ENCODE results near the gene PLCH1.

Gene PLCH1

GRCh38 chr3:155595371-155595770, 149.5 kb downstream of the PLCH1 start:
- Histone ChIP-seq H3K4me3 (ENCODE audit: low read length) (no peak overlapping the region), H3K27me3 (ENCODE audit: insufficient read depth, low read length) (no peaks in the 10 kb centered on the region), H3K36me3 (ENCODE audit: insufficient read depth, low read depth, low read length) (peaks cover 15% of the 10 kb centered on the region; the same call in 1 of the 2 replicates), H3K4me1 (ENCODE audit: insufficient read depth, low read length) (no peaks in the 10 kb centered on the region), H3K9me3 (ENCODE audit: insufficient read depth, low read depth, low read length) (no peaks in the 10 kb centered on the region), H3K27ac (ENCODE audit: low read length) (no peak overlapping the region), H3K9ac (ENCODE audit: low read depth, low read length) (no peak overlapping the region)

GRCh38 chr3:155594526-155595187, 150.2 kb downstream of the PLCH1 start:
- Histone ChIP-seq H3K27ac (ENCODE audit: low read length) (no peak overlapping the region), H3K27me3 (ENCODE audit: insufficient read depth, low read length) (no peaks in the 10 kb centered on the region), H3K9me3 (ENCODE audit: insufficient read depth, low read depth, low read length) (no peaks in the 10 kb centered on the region), H3K9ac (ENCODE audit: low read depth, low read length) (no peak overlapping the region), H3K4me1 (ENCODE audit: insufficient read depth, low read length) (no peaks in the 10 kb centered on the region), H3K36me3 (ENCODE audit: insufficient read depth, low read depth, low read length) (peaks cover 15% of the 10 kb centered on the region; the same call in 1 of the 2 replicates), H3K4me3 (ENCODE audit: low read length) (no peak overlapping the region)

GRCh38 chr3:155587581-155587980, 157.3 kb downstream of the PLCH1 start:
- H3K9ac ChIP-seq (ENCODE audit: low read depth, low read length), result no peak overlapping the region

GRCh38 chr3:155585384-155585783, 159.5 kb downstream of the PLCH1 start:
- Histone ChIP-seq H3K27ac (ENCODE audit: low read length) (no peak overlapping the region), H3K9me3 (ENCODE audit: insufficient read depth, low read depth, low read length) (no peaks in the 10 kb centered on the region), H3K9ac (ENCODE audit: low read depth, low read length) (no peak overlapping the region), H3K36me3 (ENCODE audit: insufficient read depth, low read depth, low read length) (no peaks in the 10 kb centered on the region), H3K27me3 (ENCODE audit: insufficient read depth, low read length) (no peaks in the 10 kb centered on the region), H3K4me1 (ENCODE audit: insufficient read depth, low read length) (peaks cover 11% of the 10 kb centered on the region), H3K4me3 (ENCODE audit: low read length) (no peak overlapping the region)

More at GRCh38 chr3:155587581-155587980, 157.3 kb downstream of the PLCH1 start:
- Histone ChIP-seq H3K4me1 (ENCODE audit: insufficient read depth, low read length) (peaks cover 11% of the 10 kb centered on the region), H3K36me3 (ENCODE audit: insufficient read depth, low read depth, low read length) (peaks cover 2% of the 10 kb centered on the region; the same call in 1 of the 2 replicates), H3K27me3 (ENCODE audit: insufficient read depth, low read length) (no peaks in the 10 kb centered on the region), H3K9me3 (ENCODE audit: insufficient read depth, low read depth, low read length) (no peaks in the 10 kb centered on the region), H3K4me3 (ENCODE audit: low read length) (no peak overlapping the region), H3K27ac (ENCODE audit: low read length) (no peak overlapping the region)

GRCh38 chr3:155581579-155581978, 163.3 kb downstream of the PLCH1 start:
- Histone ChIP-seq H3K9ac (ENCODE audit: low read depth, low read length) (no peak overlapping the region), H3K9me3 (ENCODE audit: insufficient read depth, low read depth, low read length) (no peaks in the 10 kb centered on the region), H3K27me3 (ENCODE audit: insufficient read depth, low read length) (no peaks in the 10 kb centered on the region), H3K4me1 (ENCODE audit: insufficient read depth, low read length) (peaks cover 11% of the 10 kb centered on the region), H3K4me3 (ENCODE audit: low read length) (no peak overlapping the region), H3K27ac (ENCODE audit: low read length) (no peak overlapping the region), H3K36me3 (ENCODE audit: insufficient read depth, low read depth, low read length) (no peaks in the 10 kb centered on the region)

- Histone ChIP-seq H3K27ac (ENCODE audit: low read length) (no peak overlapping the region), H3K27me3 (ENCODE audit: insufficient read depth, low read length) (no peaks in the 10 kb centered on the region), H3K9ac (ENCODE audit: low read depth, low read length) (no peak overlapping the region), H3K4me3 (ENCODE audit: low read length) (no peak overlapping the region), H3K36me3 (ENCODE audit: insufficient read depth, low read depth, low read length) (peaks cover 7% of the 10 kb centered on the region; the same call in 1 of the 2 replicates), H3K4me1 (ENCODE audit: insufficient read depth, low read length) (no peaks in the 10 kb centered on the region), H3K9me3 (ENCODE audit: insufficient read depth, low read depth, low read length) (no peaks in the 10 kb centered on the region)
These were observed 172.8 kb downstream of the PLCH1 start for GRCh38 chr3:155572085-155572484.

GRCh38 chr3:155568295-155568694, 176.6 kb downstream of the PLCH1 start:
- Histone ChIP-seq H3K4me3 (ENCODE audit: low read length) (no peak overlapping the region), H3K9ac (ENCODE audit: low read depth, low read length) (no peak overlapping the region)

GRCh38 chr3:155560594-155560993, 184.3 kb downstream of the PLCH1 start:
- Histone ChIP-seq H3K4me3 (ENCODE audit: low read length) (no peak overlapping the region), H3K9ac (ENCODE audit: low read depth, low read length) (no peak overlapping the region), H3K27me3 (ENCODE audit: insufficient read depth, low read length) (no peaks in the 10 kb centered on the region), H3K36me3 (ENCODE audit: insufficient read depth, low read depth, low read length) (peaks cover 7% of the 10 kb centered on the region; the same call in 1 of the 2 replicates), H3K4me1 (ENCODE audit: insufficient read depth, low read length) (peaks cover 3% of the 10 kb centered on the region; the same call in 1 of the 2 replicates), H3K27ac (ENCODE audit: low read length) (no peak overlapping the region), H3K9me3 (ENCODE audit: insufficient read depth, low read depth, low read length) (no peaks in the 10 kb centered on the region)

More at GRCh38 chr3:155568295-155568694, 176.6 kb downstream of the PLCH1 start:
- H3K4me1 ChIP-seq (ENCODE audit: insufficient read depth, low read length), result no peaks in the 10 kb centered on the region
- no peaks in the 10 kb centered on the region for H3K9me3 ChIP-seq (ENCODE audit: insufficient read depth, low read depth, low read length)
- H3K36me3 ChIP-seq (ENCODE audit: insufficient read depth, low read depth, low read length), result peaks cover 10% of the 10 kb centered on the region; the same call in 1 of the 2 replicates
- no peak overlapping the region for H3K27ac ChIP-seq (ENCODE audit: low read length)
- no peaks in the 10 kb centered on the region for H3K27me3 ChIP-seq (ENCODE audit: insufficient read depth, low read length)

GRCh38 chr3:155560135-155560534, 184.7 kb downstream of the PLCH1 start:
- Histone ChIP-seq H3K9me3 (ENCODE audit: insufficient read depth, low read depth, low read length) (no peaks in the 10 kb centered on the region), H3K36me3 (ENCODE audit: insufficient read depth, low read depth, low read length) (peaks cover 6% of the 10 kb centered on the region; the same call in 1 of the 2 replicates), H3K4me1 (ENCODE audit: insufficient read depth, low read length) (peaks cover 3% of the 10 kb centered on the region; the same call in 1 of the 2 replicates), H3K9ac (ENCODE audit: low read depth, low read length) (no peak overlapping the region), H3K27ac (ENCODE audit: low read length) (no peak overlapping the region), H3K27me3 (ENCODE audit: insufficient read depth, low read length) (no peaks in the 10 kb centered on the region), H3K4me3 (ENCODE audit: low read length) (no peak overlapping the region)

- no peak overlapping the region for H3K9ac ChIP-seq (ENCODE audit: low read depth, low read length)
- H3K36me3 ChIP-seq (ENCODE audit: insufficient read depth, low read depth, low read length), result peaks cover 20% of the 10 kb centered on the region; the same call in 1 of the 2 replicates
- no peak overlapping the region for H3K4me3 ChIP-seq (ENCODE audit: low read length)
- H3K9me3 ChIP-seq (ENCODE audit: insufficient read depth, low read depth, low read length), result no peaks in the 10 kb centered on the region
- H3K27me3 ChIP-seq (ENCODE audit: insufficient read depth, low read length), result no peaks in the 10 kb centered on the region
- H3K27ac ChIP-seq (ENCODE audit: low read length), result no peak overlapping the region
- H3K4me1 ChIP-seq (ENCODE audit: insufficient read depth, low read length), result peaks cover 3% of the 10 kb centered on the region; the same call in 1 of the 2 replicates
These were observed 188.3 kb downstream of the PLCH1 start for GRCh38 chr3:155556531-155556930.

GRCh38 chr3:155555479-155556060, 189.3 kb downstream of the PLCH1 start:
- Histone ChIP-seq H3K4me1 (ENCODE audit: insufficient read depth, low read length) (peaks cover 3% of the 10 kb centered on the region; the same call in 1 of the 2 replicates), H3K36me3 (ENCODE audit: insufficient read depth, low read depth, low read length) (peaks cover 20% of the 10 kb centered on the region; the same call in 1 of the 2 replicates), H3K27ac (ENCODE audit: low read length) (no peak overlapping the region), H3K9ac (ENCODE audit: low read depth, low read length) (no peak overlapping the region), H3K27me3 (ENCODE audit: insufficient read depth, low read length) (no peaks in the 10 kb centered on the region), H3K9me3 (ENCODE audit: insufficient read depth, low read depth, low read length) (no peaks in the 10 kb centered on the region), H3K4me3 (ENCODE audit: low read length) (no peak overlapping the region)
